ENCODE data around the gene MYO3B. TPM values are rescaled to one million over a fixed set of nuclear protein-coding genes. Genes with fewer than 3 reads are reported as not detected.

Gene MYO3B
- total RNA-seq, 2 donors from 2014 or later, result 2.0 to 4.7 TPM

DNA sequence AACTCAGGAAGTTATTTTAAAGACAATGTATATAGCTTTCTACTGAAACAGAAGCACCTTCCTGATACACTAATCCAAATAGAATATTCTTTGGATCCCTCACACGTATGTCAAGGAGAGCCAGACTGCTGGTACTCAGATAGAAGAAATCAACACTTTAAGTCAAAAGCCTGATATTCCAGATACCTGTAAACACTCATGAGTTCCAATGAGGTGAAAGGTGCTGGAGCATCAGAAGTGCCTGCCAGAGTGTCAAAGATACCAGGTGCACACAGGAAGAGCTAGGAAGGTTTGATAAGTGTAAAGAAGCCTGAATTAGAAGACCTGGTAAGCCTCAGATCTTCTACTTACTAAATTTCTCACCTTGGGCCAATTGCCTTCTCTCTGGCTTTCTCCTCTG, 310.9 kb downstream of the MYO3B start:
- intact Hi-C loops (cut with DNase I), result no loop called here
- H3K4me3 ChIP-seq, result no peak overlapping the region
- H3K27me3 ChIP-seq, result no peaks in the 10 kb centered on the region
- TF ChIP-seq, protein P1, sequence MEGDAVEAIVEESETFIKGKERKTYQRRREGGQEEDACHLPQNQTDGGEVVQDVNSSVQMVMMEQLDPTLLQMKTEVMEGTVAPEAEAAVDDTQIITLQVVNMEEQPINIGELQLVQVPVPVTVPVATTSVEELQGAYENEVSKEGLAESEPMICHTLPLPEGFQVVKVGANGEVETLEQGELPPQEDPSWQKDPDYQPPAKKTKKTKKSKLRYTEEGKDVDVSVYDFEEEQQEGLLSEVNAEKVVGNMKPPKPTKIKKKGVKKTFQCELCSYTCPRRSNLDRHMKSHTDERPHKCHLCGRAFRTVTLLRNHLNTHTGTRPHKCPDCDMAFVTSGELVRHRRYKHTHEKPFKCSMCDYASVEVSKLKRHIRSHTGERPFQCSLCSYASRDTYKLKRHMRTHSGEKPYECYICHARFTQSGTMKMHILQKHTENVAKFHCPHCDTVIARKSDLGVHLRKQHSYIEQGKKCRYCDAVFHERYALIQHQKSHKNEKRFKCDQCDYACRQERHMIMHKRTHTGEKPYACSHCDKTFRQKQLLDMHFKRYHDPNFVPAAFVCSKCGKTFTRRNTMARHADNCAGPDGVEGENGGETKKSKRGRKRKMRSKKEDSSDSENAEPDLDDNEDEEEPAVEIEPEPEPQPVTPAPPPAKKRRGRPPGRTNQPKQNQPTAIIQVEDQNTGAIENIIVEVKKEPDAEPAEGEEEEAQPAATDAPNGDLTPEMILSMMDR (IDR thresholded peaks at IDR 0.05), result no peak
- no peak for TF ChIP-seq POLR2A (IDR thresholded peaks at IDR 0.05)
- H3K9me3 ChIP-seq, result no peaks in the 10 kb centered on the region
- no peaks in the 10 kb centered on the region for H3K36me3 ChIP-seq (replicated peaks in 1 of 2; ENCODE audit: insufficient read depth in 1 of 2, low read depth in 2 of 2)
- no peak for ATAC-seq
- H3K4me1 ChIP-seq, result no peaks in the 10 kb centered on the region
- H3K27ac ChIP-seq, result no peak overlapping the region
- no peak for DNase-seq
- WGBS, 2 donors, result 44 to 61% methylated on average over 1 of the region's 1 CpG

DNA sequence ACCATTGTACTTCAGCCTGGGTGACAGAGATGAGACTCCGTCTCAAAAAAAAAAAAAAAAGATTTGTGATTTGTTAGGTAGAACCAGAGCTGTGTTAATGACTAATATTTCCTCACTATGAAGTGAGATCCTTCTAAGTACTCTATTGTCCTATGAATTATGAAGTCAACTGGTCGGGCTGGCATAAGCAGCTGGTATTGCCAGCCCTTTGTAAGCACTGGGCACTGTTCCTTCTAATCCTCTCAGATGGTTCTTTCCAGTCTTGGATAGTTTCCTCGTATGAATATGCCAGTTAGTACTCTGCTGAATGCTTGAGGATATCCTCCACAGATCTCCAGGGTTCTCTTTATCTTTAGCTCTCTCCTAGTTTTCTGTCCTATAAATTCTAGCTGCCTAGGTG, 314.1 kb downstream of the MYO3B start:
- H3K9me3 ChIP-seq, result no peaks in the 10 kb centered on the region
- intact Hi-C loops (cut with DNase I), result no loop called here
- ATAC-seq, result no peak
- WGBS, 2 donors, result 72 to 78% methylated on average over 3 of the region's 3 CpGs
- H3K4me3 ChIP-seq, result no peak overlapping the region
- DNase-seq, result no peak
- H3K27ac ChIP-seq, result no peak overlapping the region
- TF ChIP-seq POLR2A (IDR thresholded peaks at IDR 0.05), result no peak
- TF ChIP-seq, protein P1 (IDR thresholded peaks at IDR 0.05), result no peak
- no peaks in the 10 kb centered on the region for H3K36me3 ChIP-seq (replicated peaks in 1 of 2; ENCODE audit: insufficient read depth in 1 of 2, low read depth in 2 of 2)
- H3K27me3 ChIP-seq, result no peaks in the 10 kb centered on the region
- no peaks in the 10 kb centered on the region for H3K4me1 ChIP-seq

DNA sequence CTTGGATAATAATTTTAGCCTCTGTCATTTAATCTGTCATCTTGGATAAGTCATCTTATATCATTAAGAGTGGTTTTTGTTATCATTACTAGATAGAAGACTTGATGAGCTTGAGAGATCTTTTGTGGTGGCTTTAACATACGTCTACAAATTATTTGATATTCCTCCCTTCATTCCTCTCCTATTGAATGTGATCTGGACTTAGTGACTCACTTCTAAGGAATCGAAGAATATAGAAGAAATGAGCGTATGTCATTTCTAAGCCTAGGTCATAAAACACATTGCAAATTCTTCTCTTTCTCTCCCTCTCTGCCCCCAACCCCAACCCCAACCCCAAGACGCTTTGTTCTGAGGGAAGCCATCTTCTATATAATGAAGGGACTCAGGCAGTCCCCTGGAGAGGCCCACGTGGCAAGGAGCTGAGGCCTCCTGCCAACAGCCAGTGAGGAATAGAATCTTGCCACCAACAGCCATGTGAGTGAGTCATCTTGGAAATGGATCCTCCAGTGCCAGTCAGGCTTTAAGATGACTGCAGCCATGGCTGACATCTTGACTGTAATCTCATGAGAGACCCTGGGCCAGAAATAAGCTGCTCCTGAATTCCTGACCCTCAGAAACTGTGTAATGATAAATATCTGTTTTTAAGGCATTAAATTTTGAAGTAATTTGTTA, 315.6 kb downstream of the MYO3B start:
- no peaks in the 10 kb centered on the region for H3K36me3 ChIP-seq (replicated peaks in 1 of 2; ENCODE audit: insufficient read depth in 1 of 2, low read depth in 2 of 2)
- WGBS, 2 donors, result 74 to 77% methylated on average over 5 of the region's 5 CpGs
- DNase-seq (no peak), ATAC-seq (no peak)
- H3K27me3 ChIP-seq, result no peaks in the 10 kb centered on the region
- H3K4me1 ChIP-seq, result no peaks in the 10 kb centered on the region
- H3K27ac ChIP-seq, result no peak overlapping the region
- no peak for TF ChIP-seq POLR2A (IDR thresholded peaks at IDR 0.05)
- TF ChIP-seq, protein P1 (IDR thresholded peaks at IDR 0.05), result no peak
- no peak overlapping the region for H3K4me3 ChIP-seq
- intact Hi-C loops (cut with DNase I), result no loop called here
- H3K9me3 ChIP-seq, result no peaks in the 10 kb centered on the region

DNA sequence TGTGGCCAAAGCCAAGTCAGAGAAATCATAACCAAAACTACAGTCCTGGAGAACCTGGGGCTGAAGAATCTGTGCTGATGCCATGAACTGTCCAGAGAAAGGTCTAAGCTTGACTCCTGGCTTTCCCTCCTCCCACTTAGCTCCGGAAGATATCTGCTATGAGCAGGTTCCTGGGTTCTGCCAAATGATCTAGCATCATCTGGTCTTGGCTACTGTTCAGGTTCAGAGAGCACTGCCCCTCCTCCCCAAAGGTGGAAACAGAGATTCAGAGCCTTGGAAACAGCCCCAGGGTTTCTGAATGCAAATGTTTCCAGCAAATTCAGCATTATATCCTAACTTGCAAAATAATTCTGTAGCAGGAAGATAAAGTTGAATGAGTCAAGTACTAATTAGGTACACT, 317.9 kb downstream of the MYO3B start:
- DNase-seq, result no peak
- WGBS, 2 donors, result 23 to 36% methylated on average over 1 of the region's 1 CpG
- intact Hi-C loops (cut with DNase I), result no loop called here

More for the DNA sequence above, 317.9 kb downstream of the MYO3B start:
- Histone ChIP-seq H3K4me1 (no peaks in the 10 kb centered on the region), H3K4me3 (no peak overlapping the region), H3K9me3 (no peaks in the 10 kb centered on the region), H3K27me3 (no peaks in the 10 kb centered on the region), H3K36me3 (replicated peaks in 1 of 2; ENCODE audit: insufficient read depth in 1 of 2, low read depth in 2 of 2) (no peaks in the 10 kb centered on the region), H3K27ac (no peak overlapping the region)
- ATAC-seq, result no peak
- TF ChIP-seq POLR2A (IDR thresholded peaks at IDR 0.05), result no peak
- TF ChIP-seq, protein P1 (IDR thresholded peaks at IDR 0.05), result no peak

Data from body of pancreas (tissue), 4 donors.